OCI-LY7 (cell line): ENCODE measurements around the gene MYO16. TPM values are rescaled to one million over a fixed set of nuclear protein-coding genes. Genes with fewer than 3 reads are reported as not detected.

Experiments used
- BruUV-seq: library from RNA; stranded (reverse); fragments of 400-500 nt; replicated peaks from 2 replicates; lab custom pipeline; 2021; lab: Mats Ljungman, UMichigan
- CTCF ChIA-PET: fragments of 300-600 bp; sonication (Branson Sonifier 250); formaldehyde crosslinking; loops from one replicate; lab custom pipeline; 2022; ENCODE audit warnings: antibody characterized with exemption; ENCODE audit not compliant: unreplicated experiment; lab: Charles Lee
- POLR2A ChIA-PET: fragments of 300-600 bp; sonication (Branson Sonifier 250); formaldehyde crosslinking; loops from one replicate; lab custom pipeline; 2022; ENCODE audit warnings: antibody characterized with exemption; lab: Charles Lee
- DNase-seq: peaks from one replicate; pipeline ENCODE4 v3.0.0-alpha.2; 2015; ENCODE audit warnings: low spot score
- H2AFZ ChIP-seq: fragments of 200-600 bp; sonication (generic), shearing (Covaris generic); 2 replicates; pipeline ENCODE4 v1.6.1; 2014; ENCODE audit warnings: mild to moderate bottlenecking, antibody characterized with exemption, low read length, moderate library complexity
- H3K27ac ChIP-seq: fragments of 200-600 bp; sonication (generic); 2 replicates; pipeline ENCODE4 v1.5.1; 2014; ENCODE audit warnings: mixed run types, low read depth, mild to moderate bottlenecking, moderate library complexity, low read length, inconsistent platforms; ENCODE audit not compliant: poor library complexity, severe bottlenecking
- H3K36me3 ChIP-seq: fragments of 200-600 bp; sonication (generic); 2 replicates; pipeline ENCODE4 v1.6.1; 2014; ENCODE audit warnings: mild to moderate bottlenecking, antibody characterized with exemption, low read length, moderate library complexity, mixed read lengths; ENCODE audit not compliant: insufficient read depth
- H3K4me1 ChIP-seq: fragments of 200-600 bp; sonication (generic); 2 replicates; pipeline ENCODE4 v1.5.1; 2014; ENCODE audit warnings: mild to moderate bottlenecking, low read length; ENCODE audit not compliant: insufficient read depth, poor library complexity, severe bottlenecking
- H3K4me2 ChIP-seq: fragments of 200-600 bp; sonication (generic); 2 replicates; pipeline ENCODE4 v1.6.1; 2014; ENCODE audit warnings: mild to moderate bottlenecking, low read length
- H3K4me3 ChIP-seq: fragments of 200-600 bp; sonication (generic); 2 replicates; pipeline ENCODE4 v1.5.1; 2014; ENCODE audit warnings: mild to moderate bottlenecking, low read depth, low read length; ENCODE audit not compliant: poor library complexity, severe bottlenecking
- H3K79me2 ChIP-seq: fragments of 200-600 bp; sonication (generic); 2 replicates; pipeline ENCODE4 v1.6.1; 2016; ENCODE audit warnings: low read depth, mild to moderate bottlenecking, low read length, moderate library complexity, mixed read lengths; ENCODE audit not compliant: insufficient read depth
- H3K9me2 ChIP-seq: fragments of 200-600 bp; sonication (generic); 2 replicates; pipeline ENCODE4 v1.6.1; 2016; ENCODE audit warnings: mild to moderate bottlenecking, low read length, mixed read lengths; ENCODE audit not compliant: insufficient read depth
- H3K9me3 ChIP-seq: fragments of 200-600 bp; sonication (generic); 2 replicates; pipeline ENCODE4 v1.6.1; 2014; ENCODE audit warnings: mild to moderate bottlenecking, mixed run types, low read length, mixed read lengths
- H4K20me1 ChIP-seq: fragments of 200-600 bp; sonication (generic); 2 replicates; pipeline ENCODE4 v1.6.1; 2014; ENCODE audit warnings: mild to moderate bottlenecking, antibody characterized with exemption, low read length, moderate library complexity, mixed read lengths; ENCODE audit not compliant: insufficient read depth
- EZH2phosphoT487 ChIP-seq: fragments of 200-600 bp; sonication (generic); IDR thresholded peaks from 2 replicates; pipeline ENCODE4 v1.6.1; 2018; ENCODE audit warnings: low read depth, borderline replicate concordance, mild to moderate bottlenecking, mixed run types, antibody characterized with exemption, low read length, moderate library complexity, mixed read lengths
- intact Hi-C: fragments of 100-400 bp; cut with micrococcal nuclease; formaldehyde crosslinking; loops from one replicate; pipeline ENCODE4 v1.10.0; 2022; ENCODE audit not compliant: unreplicated experiment
- total RNA-seq, 2 experiments: library from RNA; depleted of rRNA in 1 of 2; stranded (reverse); fragments of >200 nt in 1 of 2; shearing (Covaris generic) in 1 of 2; gene quantifications; 2 replicates each; pipeline ENCODE4 v1.2.3, GENCODE V29; 2014 to 2022
- TF ChIP-seq, protein P1 (sequence below): fragments of 200-600 bp; sonication (generic); conservative IDR thresholded peaks from 2 replicates; pipeline ENCODE4 v1.5.1; 2014; ENCODE audit warnings: mild to moderate bottlenecking, antibody characterized with exemption, low read length, moderate library complexity, mixed read lengths

Gene MYO16
- total RNA-seq, 2 experiments from 2014 or later: 0.06 TPM; not detected in 1

DNA sequence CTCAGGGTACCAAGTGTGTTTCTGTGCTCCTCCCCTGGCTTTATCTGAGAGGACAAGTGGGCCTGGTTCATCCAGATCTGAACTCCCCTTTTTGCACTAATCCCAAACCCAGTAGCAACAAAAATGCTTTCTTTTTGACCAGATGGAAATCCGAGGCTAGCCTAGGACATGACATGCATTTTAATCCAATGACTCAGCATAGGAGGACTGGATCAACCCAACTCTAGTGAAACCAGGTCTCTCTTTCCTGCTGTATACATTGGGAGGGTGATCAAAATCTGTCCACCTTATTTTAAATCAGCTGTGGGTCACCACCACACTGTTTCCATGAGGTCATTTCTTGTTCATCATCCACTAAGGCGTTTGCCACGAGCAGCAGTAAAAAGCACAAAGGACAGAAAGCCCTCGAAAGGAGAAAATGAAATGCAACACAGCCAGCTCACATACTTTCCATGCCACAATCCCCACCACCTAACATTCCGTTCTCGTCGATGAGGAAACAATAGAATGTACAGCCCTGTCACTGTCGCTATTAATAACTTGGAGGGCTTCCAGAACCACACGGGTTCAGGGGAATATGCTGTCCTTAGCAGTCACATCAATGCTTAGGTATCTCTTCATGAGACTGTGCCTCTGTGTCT lies 614.0 kb downstream of the MYO16 start:
- no peak overlapping the region for H3K4me2 ChIP-seq
- no peaks in the 10 kb centered on the region for H3K36me3 ChIP-seq
- H3K27ac ChIP-seq: no peak overlapping the region
- H3K79me2 ChIP-seq: no peaks in the 10 kb centered on the region
- POLR2A ChIA-PET: no interaction called here
- CTCF ChIA-PET: no interaction called here
- H2AFZ ChIP-seq: no peak overlapping the region
- H3K4me1 ChIP-seq: no peaks in the 10 kb centered on the region
- BruUV-seq: no TSS peak
- H3K9me2 ChIP-seq: no peaks in the 10 kb centered on the region
- H3K9me3 ChIP-seq: no peaks in the 10 kb centered on the region
- intact Hi-C loops: no loop called here
- no peak overlapping the region for H3K4me3 ChIP-seq
- no peak for TF ChIP-seq EZH2phosphoT487
- TF ChIP-seq, protein P1, sequence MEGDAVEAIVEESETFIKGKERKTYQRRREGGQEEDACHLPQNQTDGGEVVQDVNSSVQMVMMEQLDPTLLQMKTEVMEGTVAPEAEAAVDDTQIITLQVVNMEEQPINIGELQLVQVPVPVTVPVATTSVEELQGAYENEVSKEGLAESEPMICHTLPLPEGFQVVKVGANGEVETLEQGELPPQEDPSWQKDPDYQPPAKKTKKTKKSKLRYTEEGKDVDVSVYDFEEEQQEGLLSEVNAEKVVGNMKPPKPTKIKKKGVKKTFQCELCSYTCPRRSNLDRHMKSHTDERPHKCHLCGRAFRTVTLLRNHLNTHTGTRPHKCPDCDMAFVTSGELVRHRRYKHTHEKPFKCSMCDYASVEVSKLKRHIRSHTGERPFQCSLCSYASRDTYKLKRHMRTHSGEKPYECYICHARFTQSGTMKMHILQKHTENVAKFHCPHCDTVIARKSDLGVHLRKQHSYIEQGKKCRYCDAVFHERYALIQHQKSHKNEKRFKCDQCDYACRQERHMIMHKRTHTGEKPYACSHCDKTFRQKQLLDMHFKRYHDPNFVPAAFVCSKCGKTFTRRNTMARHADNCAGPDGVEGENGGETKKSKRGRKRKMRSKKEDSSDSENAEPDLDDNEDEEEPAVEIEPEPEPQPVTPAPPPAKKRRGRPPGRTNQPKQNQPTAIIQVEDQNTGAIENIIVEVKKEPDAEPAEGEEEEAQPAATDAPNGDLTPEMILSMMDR: no peak
- H4K20me1 ChIP-seq: no peaks in the 10 kb centered on the region
- no peak for DNase-seq

DNA sequence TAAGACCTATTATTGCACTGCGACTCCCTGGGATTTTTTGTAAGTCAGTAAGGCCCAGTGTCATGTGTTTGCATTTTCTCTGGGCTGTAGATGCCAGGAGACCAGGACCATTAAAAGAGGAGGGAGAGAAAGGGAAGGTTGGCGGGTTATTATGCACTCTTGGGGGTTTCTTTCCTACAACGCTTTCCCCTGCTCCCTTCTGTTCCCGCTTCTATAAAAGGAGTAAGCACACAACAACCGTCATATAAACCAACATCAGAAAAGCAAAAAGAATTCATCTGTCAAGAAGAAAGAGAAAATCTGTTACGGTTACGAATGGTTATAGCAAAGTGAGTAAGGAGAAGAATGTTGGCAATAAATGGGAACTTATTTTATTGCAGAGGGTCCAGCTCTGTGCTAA lies 615.2 kb downstream of the MYO16 start:
- Histone ChIP-seq H3K9me3 (no peaks in the 10 kb centered on the region), H3K4me2 (no peak overlapping the region), H3K4me1 (no peaks in the 10 kb centered on the region), H3K79me2 (no peaks in the 10 kb centered on the region), H3K4me3 (no peak overlapping the region), H3K36me3 (no peaks in the 10 kb centered on the region), H2AFZ (no peak overlapping the region), H3K9me2 (no peaks in the 10 kb centered on the region), H4K20me1 (no peaks in the 10 kb centered on the region), H3K27ac (no peak overlapping the region)
- no peak for DNase-seq
- no TSS peak for BruUV-seq
- no peak for TF ChIP-seq EZH2phosphoT487
- TF ChIP-seq, protein P1: no peak
- POLR2A ChIA-PET: no interaction called here
- CTCF ChIA-PET: no interaction called here
- intact Hi-C loops: no loop called here

DNA sequence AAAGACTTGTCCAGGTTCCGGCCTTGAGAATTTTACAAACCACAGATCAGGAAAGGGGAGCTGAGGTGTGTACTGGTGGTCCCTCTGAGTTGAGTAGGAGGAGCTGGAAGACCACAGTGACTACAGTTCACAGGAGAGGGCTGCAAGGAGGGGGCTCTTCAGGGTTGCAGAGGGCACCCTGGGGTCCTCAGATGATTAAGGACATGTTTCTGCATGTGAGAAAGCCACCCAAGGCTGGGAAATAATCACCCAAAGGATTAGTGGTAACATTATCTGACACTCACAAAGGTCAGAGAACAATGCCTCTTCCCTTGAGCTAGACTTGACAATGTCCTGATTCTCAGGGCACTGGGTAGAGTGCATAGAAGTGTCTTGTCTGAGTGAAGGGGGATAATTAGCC lies 616.6 kb downstream of the MYO16 start:
- Histone ChIP-seq H3K4me1 (no peaks in the 10 kb centered on the region), H3K79me2 (no peaks in the 10 kb centered on the region), H3K4me3 (no peak overlapping the region), H3K9me3 (no peaks in the 10 kb centered on the region), H4K20me1 (no peaks in the 10 kb centered on the region), H3K36me3 (no peaks in the 10 kb centered on the region), H3K9me2 (no peaks in the 10 kb centered on the region), H3K4me2 (no peak overlapping the region), H3K27ac (no peak overlapping the region), H2AFZ (no peak overlapping the region)
- ChIA-PET POLR2A (no interaction called here), CTCF (no interaction called here)
- no peak for TF ChIP-seq EZH2phosphoT487
- TF ChIP-seq, protein P1: no peak
- intact Hi-C loops: no loop called here
- DNase-seq: no peak
- no TSS peak for BruUV-seq
